ENCODE results near the gene KCNH6.

KCNH6 gene

DNA sequence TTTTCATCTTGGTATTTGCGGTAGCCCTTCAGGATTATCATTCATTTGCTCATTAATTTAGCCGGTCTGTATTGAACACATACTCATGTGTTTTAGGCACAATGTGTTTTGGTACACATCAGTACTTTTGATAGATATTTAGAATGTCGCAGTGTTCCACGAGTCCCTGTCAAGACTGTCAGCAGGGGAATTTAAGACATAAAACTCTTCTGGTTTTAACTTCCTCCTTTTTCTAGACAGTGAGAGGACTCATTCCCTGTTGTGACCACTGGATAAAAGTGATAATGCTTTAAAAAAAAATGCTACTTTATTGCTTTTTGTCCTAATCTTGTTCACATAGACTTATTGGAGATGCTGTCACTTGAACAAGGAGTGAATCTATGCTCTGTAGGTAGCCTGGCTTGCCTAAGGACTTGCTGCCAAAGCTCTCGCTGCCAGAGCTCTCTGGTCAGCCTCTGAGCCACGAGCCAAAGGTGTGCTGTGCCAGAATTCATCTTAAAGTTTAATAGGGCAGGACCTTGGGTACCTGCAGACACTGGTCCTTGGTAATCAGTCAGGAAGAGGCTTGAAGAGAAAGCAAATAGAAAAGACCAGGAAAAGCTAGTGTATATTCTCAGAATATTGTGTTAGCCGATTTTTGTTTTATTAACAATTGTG lies 32.5 kb downstream of the KCNH6 start:
- H3K36me3 ChIP-seq (ENCODE audit: control insufficient read depth, insufficient read depth, low read length) = no peaks in the 10 kb centered on the region
- no peak overlapping the region for H3K9ac ChIP-seq (ENCODE audit: low read depth, low read length)
- no peak overlapping the region for H3K4me3 ChIP-seq (ENCODE audit: low read depth, low read length)
- H3K4me1 ChIP-seq (ENCODE audit: control insufficient read depth, insufficient read depth, low read length) = no peaks in the 10 kb centered on the region
- no peaks in the 10 kb centered on the region for H3K9me3 ChIP-seq (ENCODE audit: control insufficient read depth, insufficient read depth, low read length)
- no peaks in the 10 kb centered on the region for H3K27me3 ChIP-seq (ENCODE audit: control insufficient read depth, insufficient read depth, low read length)

DNA sequence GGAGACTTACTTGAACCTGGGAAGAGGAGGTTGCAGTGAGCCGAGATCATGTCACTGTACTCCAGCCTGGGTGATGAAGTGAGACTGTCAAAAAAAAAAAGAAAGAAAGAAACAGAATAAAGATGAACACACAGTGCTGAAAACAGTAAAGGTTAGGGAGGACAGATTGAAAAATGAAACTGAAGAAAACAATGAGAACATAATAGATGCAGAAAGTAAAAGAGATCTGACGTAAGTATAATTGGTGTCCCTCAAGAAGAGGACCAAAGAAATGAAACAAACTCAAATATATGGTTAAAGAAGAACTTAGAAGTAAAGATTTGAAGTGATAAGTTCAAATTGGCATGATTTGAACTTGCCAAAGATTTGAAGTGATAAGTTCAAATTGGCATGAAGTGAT lies 34.3 kb downstream of the KCNH6 start:
- no peaks in the 10 kb centered on the region for H3K4me1 ChIP-seq (ENCODE audit: control insufficient read depth, insufficient read depth, low read length)
- no peaks in the 10 kb centered on the region for H3K36me3 ChIP-seq (ENCODE audit: control insufficient read depth, insufficient read depth, low read length)
- no peak overlapping the region for H3K9ac ChIP-seq (ENCODE audit: low read depth, low read length)
- no peak overlapping the region for H3K4me3 ChIP-seq (ENCODE audit: low read depth, low read length)
- H3K9me3 ChIP-seq (ENCODE audit: control insufficient read depth, insufficient read depth, low read length) = no peaks in the 10 kb centered on the region
- H3K27me3 ChIP-seq (ENCODE audit: control insufficient read depth, insufficient read depth, low read length) = no peaks in the 10 kb centered on the region

- Histone ChIP-seq H3K9ac (ENCODE audit: low read depth, low read length) (no peak overlapping the region), H3K36me3 (ENCODE audit: control insufficient read depth, insufficient read depth, low read length) (no peaks in the 10 kb centered on the region), H3K9me3 (ENCODE audit: control insufficient read depth, insufficient read depth, low read length) (no peaks in the 10 kb centered on the region), H3K27me3 (ENCODE audit: control insufficient read depth, insufficient read depth, low read length) (no peaks in the 10 kb centered on the region), H3K4me1 (ENCODE audit: control insufficient read depth, insufficient read depth, low read length) (no peaks in the 10 kb centered on the region), H3K4me3 (ENCODE audit: low read depth, low read length) (no peak overlapping the region)
Observed at GRCh38 chr17:63558441-63558840, 35.3 kb downstream of the KCNH6 start.

DNA sequence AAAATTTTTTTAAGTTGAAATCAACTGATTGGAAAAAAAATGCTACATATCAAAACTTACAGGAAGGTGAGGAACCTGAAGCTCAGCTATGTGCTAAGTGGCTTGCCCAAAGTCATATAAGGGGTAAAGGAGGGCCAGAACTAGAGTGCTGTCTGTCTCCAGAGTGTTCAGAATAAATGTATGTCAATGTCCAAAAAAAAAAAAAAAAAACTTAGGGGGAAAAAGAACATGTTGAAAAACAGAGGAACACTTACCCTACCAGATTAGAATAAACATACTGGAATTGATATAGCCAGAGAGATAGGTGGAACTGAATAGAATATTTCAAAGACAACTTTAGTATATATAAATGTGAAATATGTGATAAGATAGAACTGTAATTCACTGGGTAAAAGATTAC lies 38.7 kb downstream of the KCNH6 start:
- no peaks in the 10 kb centered on the region for H3K4me1 ChIP-seq (ENCODE audit: control insufficient read depth, insufficient read depth, low read length)
- no peaks in the 10 kb centered on the region for H3K36me3 ChIP-seq (ENCODE audit: control insufficient read depth, insufficient read depth, low read length)
- no peaks in the 10 kb centered on the region for H3K9me3 ChIP-seq (ENCODE audit: control insufficient read depth, insufficient read depth, low read length)
- H3K4me3 ChIP-seq (ENCODE audit: low read depth, low read length) = no peak overlapping the region
- no peaks in the 10 kb centered on the region for H3K27me3 ChIP-seq (ENCODE audit: control insufficient read depth, insufficient read depth, low read length)
- no peak overlapping the region for H3K9ac ChIP-seq (ENCODE audit: low read depth, low read length)

DNA sequence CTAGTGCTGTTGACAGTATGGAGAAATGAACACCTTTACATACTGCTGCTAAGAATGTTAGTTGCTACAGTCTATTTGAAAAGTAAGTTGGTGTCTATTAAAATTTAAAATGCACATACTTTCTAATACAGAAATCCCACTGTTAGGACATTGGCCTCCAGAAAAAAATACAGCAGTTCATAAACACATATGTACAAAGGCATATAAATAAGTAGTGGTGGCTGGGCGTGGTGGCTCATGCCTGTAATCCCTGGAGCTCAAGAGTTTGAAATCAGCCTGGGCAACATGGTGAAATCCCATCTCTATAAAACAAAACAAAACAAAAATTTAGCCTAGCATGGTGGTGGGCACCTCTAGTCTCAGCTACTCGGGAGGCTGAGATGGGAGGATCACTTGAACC lies 40.2 kb downstream of the KCNH6 start:
- no peaks in the 10 kb centered on the region for H3K36me3 ChIP-seq (ENCODE audit: control insufficient read depth, insufficient read depth, low read length)

GRCh38 chr17:63564562-63564961 lies 41.4 kb downstream of the KCNH6 start:
- Histone ChIP-seq H3K9ac (ENCODE audit: low read depth, low read length) (no peak overlapping the region), H3K27me3 (ENCODE audit: control insufficient read depth, insufficient read depth, low read length) (no peaks in the 10 kb centered on the region)

More for the DNA sequence above, 40.2 kb downstream of the KCNH6 start:
- Histone ChIP-seq H3K4me1 (ENCODE audit: control insufficient read depth, insufficient read depth, low read length) (no peaks in the 10 kb centered on the region), H3K9me3 (ENCODE audit: control insufficient read depth, insufficient read depth, low read length) (no peaks in the 10 kb centered on the region), H3K9ac (ENCODE audit: low read depth, low read length) (no peak overlapping the region), H3K4me3 (ENCODE audit: low read depth, low read length) (no peak overlapping the region), H3K27me3 (ENCODE audit: control insufficient read depth, insufficient read depth, low read length) (no peaks in the 10 kb centered on the region)

GRCh38 chr17:63567229-63567628 lies 44.1 kb downstream of the KCNH6 start:
- no peak overlapping the region for H3K4me3 ChIP-seq (ENCODE audit: low read depth, low read length)
- no peak overlapping the region for H3K9ac ChIP-seq (ENCODE audit: low read depth, low read length)
- no peaks in the 10 kb centered on the region for H3K4me1 ChIP-seq (ENCODE audit: control insufficient read depth, insufficient read depth, low read length)
- no peaks in the 10 kb centered on the region for H3K9me3 ChIP-seq (ENCODE audit: control insufficient read depth, insufficient read depth, low read length)
- no peaks in the 10 kb centered on the region for H3K27me3 ChIP-seq (ENCODE audit: control insufficient read depth, insufficient read depth, low read length)
- H3K36me3 ChIP-seq (ENCODE audit: control insufficient read depth, insufficient read depth, low read length) = no peaks in the 10 kb centered on the region

More at GRCh38 chr17:63564562-63564961, 41.4 kb downstream of the KCNH6 start:
- H3K4me1 ChIP-seq (ENCODE audit: control insufficient read depth, insufficient read depth, low read length) = no peaks in the 10 kb centered on the region
- no peak overlapping the region for H3K4me3 ChIP-seq (ENCODE audit: low read depth, low read length)
- H3K9me3 ChIP-seq (ENCODE audit: control insufficient read depth, insufficient read depth, low read length) = no peaks in the 10 kb centered on the region
- no peaks in the 10 kb centered on the region for H3K36me3 ChIP-seq (ENCODE audit: control insufficient read depth, insufficient read depth, low read length)

- H3K27me3 ChIP-seq (ENCODE audit: control insufficient read depth, insufficient read depth, low read length) = no peaks in the 10 kb centered on the region
- H3K36me3 ChIP-seq (ENCODE audit: control insufficient read depth, insufficient read depth, low read length) = no peaks in the 10 kb centered on the region
- H3K9me3 ChIP-seq (ENCODE audit: control insufficient read depth, insufficient read depth, low read length) = no peaks in the 10 kb centered on the region
- no peaks in the 10 kb centered on the region for H3K4me1 ChIP-seq (ENCODE audit: control insufficient read depth, insufficient read depth, low read length)
- H3K9ac ChIP-seq (ENCODE audit: low read depth, low read length) = no peak overlapping the region
- no peak overlapping the region for H3K4me3 ChIP-seq (ENCODE audit: low read depth, low read length)
Observed at GRCh38 chr17:63568563-63568962, 45.4 kb downstream of the KCNH6 start.

DNA sequence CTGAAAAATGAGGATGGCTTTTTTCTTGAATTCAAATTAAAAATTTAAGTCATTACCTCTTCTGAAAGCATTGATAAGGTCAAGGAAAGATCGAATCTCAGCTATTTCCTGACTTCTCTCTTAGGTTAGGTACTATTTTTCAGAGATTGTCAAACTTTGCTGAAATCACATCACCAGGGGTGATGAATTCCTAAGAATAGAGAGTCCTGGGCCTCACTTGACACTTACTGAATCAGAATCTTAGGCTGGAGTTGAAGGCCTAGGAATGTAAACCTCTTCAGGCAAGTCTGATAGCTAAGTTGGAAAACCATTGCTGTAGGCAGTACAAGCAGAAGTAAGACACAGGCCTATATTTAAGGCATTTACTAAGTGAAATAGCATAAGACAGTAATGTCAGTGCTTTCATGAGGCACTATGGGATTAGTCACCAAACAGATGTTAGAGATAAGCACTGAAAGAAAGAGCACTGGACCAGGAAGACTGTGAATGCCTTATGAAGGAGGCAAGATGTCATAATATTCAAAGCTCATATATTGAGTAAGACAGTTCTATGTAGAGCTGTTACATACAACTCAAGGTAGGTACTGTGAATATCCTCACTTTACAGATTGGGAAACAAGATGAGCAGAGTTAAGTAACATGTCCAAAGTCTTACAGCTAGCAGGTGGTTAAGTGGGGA lies 48.6 kb downstream of the KCNH6 start:
- H3K36me3 ChIP-seq (ENCODE audit: control insufficient read depth, insufficient read depth, low read length) = no peaks in the 10 kb centered on the region
- no peak overlapping the region for H3K9ac ChIP-seq (ENCODE audit: low read depth, low read length)
- H3K9me3 ChIP-seq (ENCODE audit: control insufficient read depth, insufficient read depth, low read length) = no peaks in the 10 kb centered on the region
- H3K27me3 ChIP-seq (ENCODE audit: control insufficient read depth, insufficient read depth, low read length) = no peaks in the 10 kb centered on the region
- H3K4me1 ChIP-seq (ENCODE audit: control insufficient read depth, insufficient read depth, low read length) = no peaks in the 10 kb centered on the region
- no peak overlapping the region for H3K4me3 ChIP-seq (ENCODE audit: low read depth, low read length)

DNA sequence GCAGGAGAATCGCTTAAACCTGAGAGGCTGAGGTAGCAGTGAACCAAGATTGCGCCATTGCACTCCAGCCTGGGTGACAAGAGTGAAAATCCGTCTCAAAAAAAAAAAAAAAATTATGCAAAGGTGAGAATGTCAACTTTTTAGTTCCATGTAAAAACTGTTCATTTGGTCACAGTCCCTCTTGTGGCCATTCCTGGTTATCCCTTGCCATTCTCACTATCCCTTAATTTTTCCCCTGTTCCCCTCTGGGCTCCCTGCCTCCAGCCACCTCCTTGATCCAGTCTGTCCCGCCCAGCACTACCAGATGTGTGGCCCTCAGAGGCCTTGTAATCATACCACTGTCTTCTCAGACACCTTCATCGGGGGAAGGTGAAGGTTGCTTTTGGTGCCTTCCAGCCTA lies 50.5 kb downstream of the KCNH6 start:
- no peak overlapping the region for H3K9ac ChIP-seq (ENCODE audit: low read depth, low read length)
- H3K4me3 ChIP-seq (ENCODE audit: low read depth, low read length) = no peak overlapping the region
- H3K4me1 ChIP-seq (ENCODE audit: control insufficient read depth, insufficient read depth, low read length) = no peaks in the 10 kb centered on the region
- no peaks in the 10 kb centered on the region for H3K36me3 ChIP-seq (ENCODE audit: control insufficient read depth, insufficient read depth, low read length)
- no peaks in the 10 kb centered on the region for H3K9me3 ChIP-seq (ENCODE audit: control insufficient read depth, insufficient read depth, low read length)
- H3K27me3 ChIP-seq (ENCODE audit: control insufficient read depth, insufficient read depth, low read length) = no peaks in the 10 kb centered on the region

GRCh38 chr17:63578027-63578768 lies 55.0 kb downstream of the KCNH6 start:
- H3K9ac ChIP-seq (ENCODE audit: low read depth, low read length) = no peak overlapping the region
- no peaks in the 10 kb centered on the region for H3K9me3 ChIP-seq (ENCODE audit: control insufficient read depth, insufficient read depth, low read length)
- no peak overlapping the region for H3K4me3 ChIP-seq (ENCODE audit: low read depth, low read length)
- no peaks in the 10 kb centered on the region for H3K27me3 ChIP-seq (ENCODE audit: control insufficient read depth, insufficient read depth, low read length)
- peaks cover 4% of the 10 kb centered on the region for H3K4me1 ChIP-seq (ENCODE audit: control insufficient read depth, insufficient read depth, low read length)
- H3K36me3 ChIP-seq (ENCODE audit: control insufficient read depth, insufficient read depth, low read length) = peaks cover 17% of the 10 kb centered on the region

DNA sequence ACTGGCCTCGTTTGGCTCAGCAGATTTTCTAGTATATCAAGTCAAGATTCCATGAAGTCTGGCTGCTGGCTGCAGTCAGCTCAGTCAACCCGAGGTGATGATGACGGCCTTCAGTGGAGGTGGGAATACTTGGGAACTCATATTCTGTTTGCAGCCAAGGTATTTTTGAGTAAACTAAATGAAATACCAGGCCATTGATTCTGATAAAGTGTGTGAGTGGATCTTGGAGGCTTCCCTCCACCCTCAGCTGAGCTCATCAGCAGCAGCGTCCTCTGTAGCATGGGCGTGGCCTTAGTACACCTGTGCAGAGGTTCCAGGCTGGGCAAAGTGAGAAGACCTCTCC lies 55.6 kb downstream of the KCNH6 start:
- peaks cover 21% of the 10 kb centered on the region for H3K36me3 ChIP-seq (ENCODE audit: control insufficient read depth, insufficient read depth, low read length)
- no peaks in the 10 kb centered on the region for H3K27me3 ChIP-seq (ENCODE audit: control insufficient read depth, insufficient read depth, low read length)
- no peak overlapping the region for H3K9ac ChIP-seq (ENCODE audit: low read depth, low read length)
- peaks cover 4% of the 10 kb centered on the region for H3K4me1 ChIP-seq (ENCODE audit: control insufficient read depth, insufficient read depth, low read length)
- no peaks in the 10 kb centered on the region for H3K9me3 ChIP-seq (ENCODE audit: control insufficient read depth, insufficient read depth, low read length)
- H3K4me3 ChIP-seq (ENCODE audit: low read depth, low read length) = no peak overlapping the region
